Measurements from ENCODE around the gene HSD3B7. TPM values are rescaled to one million over a fixed set of nuclear protein-coding genes. Genes with fewer than 3 reads are reported as not detected.

HSD3B7 gene
- total RNA-seq, 1 experiment from 2014 or later, result 5.5 TPM

DNA sequence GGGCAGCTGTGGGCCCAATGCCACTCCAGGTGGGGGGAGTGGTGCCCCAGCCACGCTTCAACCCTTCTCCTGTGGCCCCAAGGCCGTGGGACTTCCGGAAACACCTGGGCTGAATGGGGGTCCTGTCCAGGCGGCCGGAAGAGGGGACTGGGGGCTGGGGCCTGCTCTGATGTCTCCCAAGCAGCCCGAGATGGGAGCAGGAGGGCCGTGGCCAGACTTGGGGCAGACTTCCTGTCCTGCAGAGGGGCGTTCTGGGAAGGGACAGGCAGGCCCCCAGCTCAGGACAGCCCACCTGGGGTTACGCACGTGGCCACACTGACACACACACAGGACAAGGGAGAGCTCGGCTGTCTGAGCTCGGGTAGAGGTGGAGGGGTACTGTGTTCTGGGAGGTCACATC is 5.1 kb downstream of the HSD3B7 start:
- no peak overlapping the region for H4K91ac ChIP-seq (ENCODE audit: insufficient read length, low read depth, low read length)
- H3T11ph ChIP-seq (ENCODE audit: low read length), result no peak overlapping the region
- Mint-ChIP-seq H3K27me3 (ENCODE audit: low read depth) (no peaks in the 10 kb centered on the region; the same call in 1 of the 2 replicates), H3K27ac (no peak overlapping the region), H3K36me3 (ENCODE audit: insufficient read depth in 1 of 3, low read depth in 3 of 3) (peaks cover 2 to 9% (median 4%) of the 10 kb centered on the region in 3 experiments; a peak in 3 of 7 replicates), H3K9me3 (no peaks in the 10 kb centered on the region), H3K4me3 (no peak overlapping the region), H3K4me1 (peaks cover 5 to 10% of the 10 kb centered on the region in 2 experiments)
- no peak overlapping the region for H3K23ac ChIP-seq (ENCODE audit: insufficient read length, low read depth, low read length)
- H3K23me2 ChIP-seq (ENCODE audit: insufficient read length, low read depth, low read length, poor library complexity, severe bottlenecking), result no peaks in the 10 kb centered on the region
- H3K9ac ChIP-seq (ENCODE audit: extremely low read depth, insufficient read length, low read length), result no peak overlapping the region
- no peak overlapping the region for H4K8ac ChIP-seq (replicated peaks; ENCODE audit: insufficient read length, low read depth, low read length)
- H4K20me1 ChIP-seq (ENCODE audit: control insufficient read depth, insufficient read depth, insufficient read length), result no peaks in the 10 kb centered on the region
- no peak overlapping the region for H4K5ac ChIP-seq (ENCODE audit: insufficient read length, low read depth, low read length)
- DNase-seq, result no peak
- whole genome bisulfite sequencing (ENCODE audit: extremely low coverage, insufficient read length, low lambda C conversion rate), result no CpG with 5 or more reads among the region's 12 CpGs
- no peak overlapping the region for H3K4me2 ChIP-seq (ENCODE audit: insufficient read depth, insufficient read length, low read length)
- no peak overlapping the region for H3K4ac ChIP-seq (ENCODE audit: low read depth, low read length)
- no peak overlapping the region for H2BK20ac ChIP-seq (ENCODE audit: low read depth, low read length, poor library complexity, severe bottlenecking)
- no peak overlapping the region for H2AK5ac ChIP-seq (ENCODE audit: insufficient read length, low read length)
- no peak overlapping the region for H3K18ac ChIP-seq (ENCODE audit: insufficient read length, low read depth, low read length)
- H3K79me2 ChIP-seq (ENCODE audit: insufficient read depth, low read length), result no peaks in the 10 kb centered on the region
- TF ChIP-seq, protein P1, sequence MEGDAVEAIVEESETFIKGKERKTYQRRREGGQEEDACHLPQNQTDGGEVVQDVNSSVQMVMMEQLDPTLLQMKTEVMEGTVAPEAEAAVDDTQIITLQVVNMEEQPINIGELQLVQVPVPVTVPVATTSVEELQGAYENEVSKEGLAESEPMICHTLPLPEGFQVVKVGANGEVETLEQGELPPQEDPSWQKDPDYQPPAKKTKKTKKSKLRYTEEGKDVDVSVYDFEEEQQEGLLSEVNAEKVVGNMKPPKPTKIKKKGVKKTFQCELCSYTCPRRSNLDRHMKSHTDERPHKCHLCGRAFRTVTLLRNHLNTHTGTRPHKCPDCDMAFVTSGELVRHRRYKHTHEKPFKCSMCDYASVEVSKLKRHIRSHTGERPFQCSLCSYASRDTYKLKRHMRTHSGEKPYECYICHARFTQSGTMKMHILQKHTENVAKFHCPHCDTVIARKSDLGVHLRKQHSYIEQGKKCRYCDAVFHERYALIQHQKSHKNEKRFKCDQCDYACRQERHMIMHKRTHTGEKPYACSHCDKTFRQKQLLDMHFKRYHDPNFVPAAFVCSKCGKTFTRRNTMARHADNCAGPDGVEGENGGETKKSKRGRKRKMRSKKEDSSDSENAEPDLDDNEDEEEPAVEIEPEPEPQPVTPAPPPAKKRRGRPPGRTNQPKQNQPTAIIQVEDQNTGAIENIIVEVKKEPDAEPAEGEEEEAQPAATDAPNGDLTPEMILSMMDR (conservative IDR thresholded peaks at IDR 0.05), result no peak
- H2BK15ac ChIP-seq (ENCODE audit: low read depth, low read length), result no peak overlapping the region
- H3K27me3 ChIP-seq (ENCODE audit: insufficient read depth, low read length), result no peaks in the 10 kb centered on the region
- no peaks in the 10 kb centered on the region for H3K9me3 ChIP-seq (ENCODE audit: control insufficient read depth, low read depth, low read length)
- no peaks in the 10 kb centered on the region for H3K4me1 ChIP-seq (ENCODE audit: insufficient read depth, low read length)
- H3K56ac ChIP-seq (ENCODE audit: insufficient read length, low read depth, low read length), result no peak overlapping the region
- H2BK12ac ChIP-seq (ENCODE audit: insufficient read length, low read depth, low read length), result no peak overlapping the region
- H2AFZ ChIP-seq (ENCODE audit: low read length), result no peak overlapping the region
- H3K14ac ChIP-seq (ENCODE audit: insufficient read depth, low read length), result no peak overlapping the region
- no peak overlapping the region for H2BK120ac ChIP-seq (ENCODE audit: low read depth, low read length, poor library complexity, severe bottlenecking)
- H2BK5ac ChIP-seq (ENCODE audit: insufficient read length, low read length), result no peak overlapping the region
- H3K27ac ChIP-seq (ENCODE audit: insufficient read length, low read depth, low read length), result no peak overlapping the region
- H3K79me1 ChIP-seq (ENCODE audit: insufficient read depth, low read depth, low read length, poor library complexity, severe bottlenecking), result no peaks in the 10 kb centered on the region
